ENCODE results near the gene PHETA2. TPM values are rescaled to one million over a fixed set of nuclear protein-coding genes. Genes with fewer than 3 reads are reported as not detected.

PHETA2 gene
- total and polyA plus RNA-seq, 2 of the 4 experiments (the other 2 are of a cell fraction): 6.5 to 10.0 TPM

DNA sequence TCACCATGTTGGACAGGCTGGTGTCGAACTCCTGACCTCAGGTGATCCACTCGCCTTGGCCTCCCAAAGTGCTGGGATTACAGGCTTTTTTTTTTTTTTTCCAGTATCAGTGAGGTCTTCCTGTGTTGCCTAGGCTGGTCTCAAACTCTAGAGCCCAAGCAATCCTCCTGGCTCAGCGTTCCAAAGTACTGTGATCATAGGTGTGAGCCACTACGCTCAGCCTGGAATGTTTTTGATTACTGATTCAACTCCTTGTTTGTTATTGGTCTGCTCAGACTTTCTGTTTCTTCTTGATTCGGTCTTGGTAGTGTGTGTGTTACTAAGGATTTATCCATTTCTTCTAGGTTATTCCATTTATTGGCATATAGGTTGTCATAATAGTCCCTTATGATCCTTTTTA lies 34.8 kb upstream of the PHETA2 start:
- in situ Hi-C loops (cut with MboI; ENCODE audit: low sequenced_read_pairs) (no loop called here), intact Hi-C loops (cut with micrococcal nuclease) (no loop called here), dilution Hi-C loops (cut with HindIII; ENCODE audit: low sequenced_read_pairs, unreplicated experiment) (no loop called here)
- Histone ChIP-seq H3K27me3 (ENCODE audit: control insufficient read depth, insufficient read depth, low read length) (no peaks in the 10 kb centered on the region), H3K79me1 (ENCODE audit: low read depth in 1 of 2, low read length in 2 of 2) (no peaks in the 10 kb centered on the region), H2BK5ac (ENCODE audit: low read depth, low read length, poor library complexity, severe bottlenecking) (no peak overlapping the region), H2AK9ac (replicated peaks; ENCODE audit: low read depth, low read length, poor library complexity) (no peak overlapping the region), H2BK120ac (ENCODE audit: low read depth, low read length) (no peak overlapping the region), H4K8ac (ENCODE audit: low read depth in 2 of 2, low read length in 2 of 2) (no peak overlapping the region), H3K4me1 (ENCODE audit: control insufficient read depth, insufficient read depth, low read length) (no peaks in the 10 kb centered on the region), H3K23ac (ENCODE audit: low read depth, low read length) (no peak overlapping the region), H4K20me1 (ENCODE audit: insufficient read depth, low read length) (no peaks in the 10 kb centered on the region), H2AK5ac (ENCODE audit: low read depth, low read length) (no peak overlapping the region), H3K9me1 (ENCODE audit: insufficient read depth, low read length) (no peaks in the 10 kb centered on the region), H2BK15ac (ENCODE audit: low read depth, low read length) (no peak overlapping the region), H3K56ac (ENCODE audit: extremely low read depth, insufficient read depth, low read length) (no peak overlapping the region), H3K36me3 (ENCODE audit: control insufficient read depth, insufficient read depth, low read length) (no peaks in the 10 kb centered on the region), H3K4me3 (ENCODE audit: insufficient read depth, low read depth, low read length) (no peak overlapping the region), H2BK20ac (ENCODE audit: low read depth, low read length) (no peak overlapping the region), H4K91ac (ENCODE audit: insufficient read depth, low read depth, low read length) (no peak overlapping the region), H3K27ac (ENCODE audit: insufficient read depth, low read length) (no peak overlapping the region), H2AFZ (replicated peaks; ENCODE audit: low read length, poor library complexity) (no peak overlapping the region), H3K18ac (ENCODE audit: low read depth, low read length) (no peak overlapping the region), H3K4ac (ENCODE audit: low read depth, low read length) (no peak overlapping the region), H3K9ac (ENCODE audit: low read depth, low read length) (no peak overlapping the region), H4K5ac (ENCODE audit: low read depth, low read length) (no peak overlapping the region), H3K14ac (replicated peaks; ENCODE audit: low read depth, low read length) (no peak overlapping the region), H3K9me3 (ENCODE audit: control insufficient read depth, insufficient read depth, low read length) (peaks cover 7% of the 10 kb centered on the region), H3K4me2 (ENCODE audit: low read depth, low read length) (no peak overlapping the region)
- no CpG with 5 or more reads among the region's 5 CpGs for WGBS, 2 experiments (ENCODE audit: extremely low coverage in 2 of 2, insufficient read length in 1 of 2)
- ATAC-seq (ENCODE audit: low read depth): no peak
- TF ChIP-seq CHD1 (IDR thresholded peaks at IDR 0.05; ENCODE audit: low read depth, low read length) (no peak), RFX5 (IDR thresholded peaks at IDR 0.05; ENCODE audit: low read depth, low read length) (no peak), RCOR1 (IDR thresholded peaks at IDR 0.05; ENCODE audit: insufficient replicate concordance, low read length) (no peak), POLR2A (IDR thresholded peaks at IDR 0.05; ENCODE audit: low read depth, low read length) (no peak), SMC3 (IDR thresholded peaks at IDR 0.05; ENCODE audit: low read depth, low read length) (no peak), FOS (IDR thresholded peaks at IDR 0.05; ENCODE audit: low read depth, low read length) (no peak), MXI1 (IDR thresholded peaks at IDR 0.05; ENCODE audit: borderline replicate concordance, low read depth, low read length) (no peak), NFE2L2 (IDR thresholded peaks at IDR 0.05; ENCODE audit: low read depth, low read length) (no peak), BHLHE40 (IDR thresholded peaks at IDR 0.05; ENCODE audit: low read depth, low read length) (no peak), CEBPB (IDR thresholded peaks at IDR 0.05; ENCODE audit: low read depth, low read length) (no peak), MAZ (IDR thresholded peaks at IDR 0.05; ENCODE audit: borderline replicate concordance, low read depth, low read length) (no peak), MAFK (IDR thresholded peaks at IDR 0.05; ENCODE audit: low read depth, low read length) (no peak), RAD21 (IDR thresholded peaks at IDR 0.05; ENCODE audit: low read length) (no peak)
- TF ChIP-seq, protein P1, sequence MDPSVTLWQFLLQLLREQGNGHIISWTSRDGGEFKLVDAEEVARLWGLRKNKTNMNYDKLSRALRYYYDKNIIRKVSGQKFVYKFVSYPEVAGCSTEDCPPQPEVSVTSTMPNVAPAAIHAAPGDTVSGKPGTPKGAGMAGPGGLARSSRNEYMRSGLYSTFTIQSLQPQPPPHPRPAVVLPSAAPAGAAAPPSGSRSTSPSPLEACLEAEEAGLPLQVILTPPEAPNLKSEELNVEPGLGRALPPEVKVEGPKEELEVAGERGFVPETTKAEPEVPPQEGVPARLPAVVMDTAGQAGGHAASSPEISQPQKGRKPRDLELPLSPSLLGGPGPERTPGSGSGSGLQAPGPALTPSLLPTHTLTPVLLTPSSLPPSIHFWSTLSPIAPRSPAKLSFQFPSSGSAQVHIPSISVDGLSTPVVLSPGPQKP (IDR thresholded peaks at IDR 0.05; ENCODE audit: borderline replicate concordance, low read depth, low read length): no peak
- TF ChIP-seq, protein P2, sequence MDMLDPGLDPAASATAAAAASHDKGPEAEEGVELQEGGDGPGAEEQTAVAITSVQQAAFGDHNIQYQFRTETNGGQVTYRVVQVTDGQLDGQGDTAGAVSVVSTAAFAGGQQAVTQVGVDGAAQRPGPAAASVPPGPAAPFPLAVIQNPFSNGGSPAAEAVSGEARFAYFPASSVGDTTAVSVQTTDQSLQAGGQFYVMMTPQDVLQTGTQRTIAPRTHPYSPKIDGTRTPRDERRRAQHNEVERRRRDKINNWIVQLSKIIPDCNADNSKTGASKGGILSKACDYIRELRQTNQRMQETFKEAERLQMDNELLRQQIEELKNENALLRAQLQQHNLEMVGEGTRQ (IDR thresholded peaks at IDR 0.05; ENCODE audit: low read depth, low read length): no peak
- BruUV-seq (replicated peaks): no TSS peak
- ChIA-PET POLR2A (ENCODE audit: unreplicated experiment) (no interaction called here), CTCF (no interaction called here)
- peak; percentile 18 for DNase-seq

All from IMR-90 (cell line).